COLO829 (cell line): Measurements from ENCODE around the gene IL1RAPL2.

Source experiments
- DNase-seq: peaks from one replicate; pipeline ENCODE4 v3.0.0; 2012; ENCODE audit warnings: low spot score

Gene IL1RAPL2

GRCh38 chrX:105464618-105465017 lies 898.6 kb downstream of the IL1RAPL2 start:
- no peak for DNase-seq

- no peak for DNase-seq
These were observed 902.7 kb downstream of the IL1RAPL2 start for GRCh38 chrX:105468741-105469140.

GRCh38 chrX:105471597-105471996 lies 905.6 kb downstream of the IL1RAPL2 start:
- no peak for DNase-seq

- no peak for DNase-seq
These were observed 909.8 kb downstream of the IL1RAPL2 start for GRCh38 chrX:105475801-105476200.

- DNase-seq: no peak
These were observed 911.4 kb downstream of the IL1RAPL2 start for GRCh38 chrX:105477351-105477750.

GRCh38 chrX:105480646-105481310 lies 914.8 kb downstream of the IL1RAPL2 start:
- DNase-seq: no peak

- no peak for DNase-seq
These were observed 917.0 kb downstream of the IL1RAPL2 start for GRCh38 chrX:105483011-105483410.

- DNase-seq: no peak
These were observed 922.7 kb downstream of the IL1RAPL2 start for GRCh38 chrX:105488716-105489115.

GRCh38 chrX:105495376-105495775 lies 929.4 kb downstream of the IL1RAPL2 start:
- no peak for DNase-seq

- no peak for DNase-seq
These were observed 936.3 kb downstream of the IL1RAPL2 start for GRCh38 chrX:105502336-105502735.

- no peak for DNase-seq
These were observed 949.6 kb downstream of the IL1RAPL2 start for GRCh38 chrX:105515561-105515960.

GRCh38 chrX:105526431-105526830 lies 960.4 kb downstream of the IL1RAPL2 start:
- DNase-seq: no peak

GRCh38 chrX:105527759-105528158 lies 961.8 kb downstream of the IL1RAPL2 start:
- DNase-seq: no peak

- DNase-seq: no peak
These were observed 968.0 kb downstream of the IL1RAPL2 start for GRCh38 chrX:105533951-105534350.

- no peak for DNase-seq
These were observed 977.3 kb downstream of the IL1RAPL2 start for GRCh38 chrX:105543283-105543682.

- DNase-seq: no peak
These were observed 984.2 kb downstream of the IL1RAPL2 start for GRCh38 chrX:105550043-105550663.

- no peak for DNase-seq
These were observed 986.4 kb downstream of the IL1RAPL2 start for GRCh38 chrX:105552395-105552794.

GRCh38 chrX:105553118-105553517 lies 987.1 kb downstream of the IL1RAPL2 start:
- DNase-seq: no peak

GRCh38 chrX:105564501-105564900 lies 998.5 kb downstream of the IL1RAPL2 start:
- peak; percentile 66 for DNase-seq

- DNase-seq: no peak
These were observed 999.9 kb downstream of the IL1RAPL2 start for GRCh38 chrX:105565856-105566255.

GRCh38 chrX:105567082-105567481 lies 1001.1 kb downstream of the IL1RAPL2 start:
- DNase-seq: no peak

GRCh38 chrX:105608745-105609144 lies 1042.7 kb downstream of the IL1RAPL2 start:
- no peak for DNase-seq

GRCh38 chrX:105609530-105609929 lies 1043.5 kb downstream of the IL1RAPL2 start:
- no peak for DNase-seq

GRCh38 chrX:105610411-105610810 lies 1044.4 kb downstream of the IL1RAPL2 start:
- no peak for DNase-seq
